Fibroblast of pulmonary artery (primary cell): Measurements from ENCODE around the gene ZFAND3.

Source experiments
- DNase-seq: peaks from one replicate; pipeline ENCODE4 v3.0.0-alpha.2; 2010; ENCODE audit warnings: low read depth
- H3K4me3 ChIP-seq: replicated peaks from 2 replicates; pipeline ENCODE4 v1.5.1; 2011; ENCODE audit warnings: low read depth, mild to moderate bottlenecking, control low read depth, low read length, moderate library complexity
- TF ChIP-seq, protein P1 (sequence below): IDR thresholded peaks from 2 replicates; pipeline ENCODE4 v1.5.1; 2011; ENCODE audit warnings: mild to moderate bottlenecking, control low read depth, low read length, inconsistent platforms; ENCODE audit errors: missing control alignments

ZFAND3 gene

DNA sequence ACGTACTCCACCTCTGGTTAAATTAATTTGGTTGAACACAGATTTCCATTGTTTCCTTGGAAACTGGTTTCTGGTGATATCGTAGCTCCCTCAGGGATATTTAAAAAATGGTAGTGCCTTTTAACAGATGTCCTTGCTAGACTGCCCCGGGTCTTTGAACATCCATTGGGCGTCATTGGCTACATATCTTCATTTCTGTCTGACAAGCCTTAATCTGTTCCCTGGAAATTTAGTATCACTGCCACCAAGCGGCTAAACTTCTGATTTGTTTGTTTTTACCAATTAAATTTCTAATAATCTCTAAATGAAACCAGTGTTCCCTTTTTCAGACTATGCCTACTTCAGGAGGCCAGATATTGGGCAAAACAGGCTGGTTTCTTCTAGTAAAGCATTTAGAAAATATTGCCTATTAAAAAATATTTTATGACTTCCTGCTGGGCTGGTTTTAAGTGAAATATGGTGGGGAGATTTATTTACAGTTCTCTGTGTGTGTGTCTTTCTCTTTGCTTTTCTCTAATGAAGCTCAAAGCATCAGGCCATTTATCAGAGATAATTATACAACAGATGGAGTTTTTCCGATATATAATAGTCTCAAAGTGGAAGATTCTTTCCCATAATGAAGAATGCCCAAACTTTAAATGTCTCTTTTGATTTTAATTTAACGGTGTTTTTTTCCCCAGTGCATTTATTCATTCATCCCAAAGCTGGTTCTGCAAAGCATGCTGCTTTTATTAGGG lies 249.5 kb downstream of the ZFAND3 start:
- no peak overlapping the region for H3K4me3 ChIP-seq
- no peak for DNase-seq
- TF ChIP-seq, protein P1, sequence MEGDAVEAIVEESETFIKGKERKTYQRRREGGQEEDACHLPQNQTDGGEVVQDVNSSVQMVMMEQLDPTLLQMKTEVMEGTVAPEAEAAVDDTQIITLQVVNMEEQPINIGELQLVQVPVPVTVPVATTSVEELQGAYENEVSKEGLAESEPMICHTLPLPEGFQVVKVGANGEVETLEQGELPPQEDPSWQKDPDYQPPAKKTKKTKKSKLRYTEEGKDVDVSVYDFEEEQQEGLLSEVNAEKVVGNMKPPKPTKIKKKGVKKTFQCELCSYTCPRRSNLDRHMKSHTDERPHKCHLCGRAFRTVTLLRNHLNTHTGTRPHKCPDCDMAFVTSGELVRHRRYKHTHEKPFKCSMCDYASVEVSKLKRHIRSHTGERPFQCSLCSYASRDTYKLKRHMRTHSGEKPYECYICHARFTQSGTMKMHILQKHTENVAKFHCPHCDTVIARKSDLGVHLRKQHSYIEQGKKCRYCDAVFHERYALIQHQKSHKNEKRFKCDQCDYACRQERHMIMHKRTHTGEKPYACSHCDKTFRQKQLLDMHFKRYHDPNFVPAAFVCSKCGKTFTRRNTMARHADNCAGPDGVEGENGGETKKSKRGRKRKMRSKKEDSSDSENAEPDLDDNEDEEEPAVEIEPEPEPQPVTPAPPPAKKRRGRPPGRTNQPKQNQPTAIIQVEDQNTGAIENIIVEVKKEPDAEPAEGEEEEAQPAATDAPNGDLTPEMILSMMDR, result no peak

DNA sequence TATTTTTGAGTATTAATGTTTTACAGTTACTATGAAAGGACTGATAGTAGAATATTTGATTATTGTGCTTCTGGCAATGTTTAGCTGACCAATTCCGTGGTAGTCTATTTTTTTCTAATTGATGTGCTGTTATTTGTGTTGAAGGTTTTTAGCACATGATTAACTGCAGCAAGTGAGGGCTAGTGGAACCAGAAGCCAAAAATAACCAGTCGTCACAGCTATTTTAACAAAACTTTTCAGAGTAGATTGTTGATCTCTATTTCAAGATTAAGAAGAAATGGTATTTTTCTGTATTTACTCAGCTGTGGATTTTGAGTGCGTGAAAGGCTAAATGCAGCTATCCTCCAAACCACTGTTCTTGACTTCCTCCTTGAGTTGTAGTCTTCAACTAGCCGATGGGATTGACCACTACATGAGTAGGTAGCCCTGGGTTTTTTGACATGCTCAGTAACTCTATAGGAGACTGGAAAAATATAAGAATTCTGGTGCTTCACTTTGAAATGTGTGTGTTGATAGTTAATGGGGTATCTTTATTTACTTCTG lies 258.0 kb downstream of the ZFAND3 start:
- DNase-seq, result no peak
- no peak overlapping the region for H3K4me3 ChIP-seq
- TF ChIP-seq, protein P1, result no peak

DNA sequence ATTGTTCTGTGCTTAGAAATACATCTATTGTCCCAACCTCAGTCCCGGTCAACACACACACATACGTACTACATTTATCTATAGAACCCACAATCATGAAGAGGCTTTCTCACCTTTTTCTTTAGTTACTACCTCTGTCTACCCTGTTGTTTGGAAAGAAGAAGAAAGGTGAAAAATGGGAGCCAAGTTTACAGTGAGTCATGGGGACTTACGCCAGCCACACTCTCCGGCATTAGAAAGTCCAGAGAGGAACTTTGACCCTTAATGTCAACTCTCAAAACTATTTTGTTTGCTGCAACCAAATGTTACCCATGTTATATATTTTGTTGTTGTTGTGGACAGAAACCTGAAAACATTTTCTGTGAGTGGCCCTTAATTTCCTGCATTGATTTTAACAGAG lies 259.1 kb downstream of the ZFAND3 start:
- TF ChIP-seq, protein P1, result no peak
- DNase-seq, result no peak
- no peak overlapping the region for H3K4me3 ChIP-seq

DNA sequence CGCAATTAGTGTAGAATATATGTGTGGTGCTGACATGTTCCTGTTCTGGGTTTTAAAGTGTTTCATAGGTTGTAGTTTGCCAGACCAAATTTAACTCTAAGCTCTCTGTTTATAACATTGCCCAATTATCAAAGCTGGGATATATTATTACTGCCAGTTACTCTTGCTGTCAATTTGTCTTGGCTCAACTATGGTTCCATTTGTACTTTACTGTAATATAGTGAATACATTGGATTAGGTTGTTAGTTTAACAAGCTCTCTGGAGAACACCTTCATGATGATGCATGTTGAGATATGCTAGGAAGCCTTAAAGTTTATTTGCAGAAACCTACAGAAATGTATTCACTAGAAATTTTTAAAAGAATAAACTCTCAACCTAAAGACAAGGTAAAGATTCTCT lies 259.6 kb downstream of the ZFAND3 start:
- H3K4me3 ChIP-seq, result no peak overlapping the region
- TF ChIP-seq, protein P1, result no peak
- DNase-seq, result no peak

DNA sequence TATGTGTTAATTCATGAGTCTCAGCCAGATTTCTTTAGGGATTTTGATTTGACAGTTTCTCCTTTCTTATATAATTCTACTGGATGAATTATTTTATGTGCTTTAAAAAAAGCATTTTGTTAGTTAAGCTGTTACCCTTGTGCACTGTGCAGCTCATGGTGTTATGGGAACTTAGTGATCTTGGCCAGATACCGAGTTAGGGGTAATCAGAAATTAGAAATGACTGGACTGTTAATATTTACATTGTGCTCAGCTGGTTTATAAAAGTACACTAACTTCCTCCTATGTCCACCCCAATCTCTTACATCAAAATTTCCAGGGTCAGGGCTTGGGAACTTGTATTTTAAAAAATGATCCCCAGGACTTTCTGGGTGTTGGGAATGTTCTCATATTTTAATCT lies 260.0 kb downstream of the ZFAND3 start:
- TF ChIP-seq, protein P1, result no peak
- H3K4me3 ChIP-seq, result no peak overlapping the region
- no peak for DNase-seq

DNA sequence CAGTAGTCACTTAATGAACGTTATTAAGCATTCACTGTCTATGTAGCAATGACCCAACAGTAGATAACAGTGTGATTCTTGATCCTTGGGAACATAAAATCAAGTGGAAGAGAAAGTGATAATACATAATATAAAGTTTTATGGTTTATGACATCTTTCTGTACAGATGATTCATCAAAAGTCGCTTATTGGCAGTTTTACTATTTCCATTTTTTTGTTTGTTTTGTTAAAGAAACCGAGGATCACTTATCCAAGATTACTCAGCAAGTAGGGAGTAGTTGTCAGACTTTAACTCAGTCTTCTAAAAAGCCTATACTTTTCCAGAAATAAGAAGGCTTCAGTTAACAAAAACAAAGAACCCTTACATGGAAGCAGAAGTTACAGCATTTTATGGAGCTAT lies 260.8 kb downstream of the ZFAND3 start:
- DNase-seq, result no peak
- TF ChIP-seq, protein P1, result no peak
- H3K4me3 ChIP-seq, result no peak overlapping the region

DNA sequence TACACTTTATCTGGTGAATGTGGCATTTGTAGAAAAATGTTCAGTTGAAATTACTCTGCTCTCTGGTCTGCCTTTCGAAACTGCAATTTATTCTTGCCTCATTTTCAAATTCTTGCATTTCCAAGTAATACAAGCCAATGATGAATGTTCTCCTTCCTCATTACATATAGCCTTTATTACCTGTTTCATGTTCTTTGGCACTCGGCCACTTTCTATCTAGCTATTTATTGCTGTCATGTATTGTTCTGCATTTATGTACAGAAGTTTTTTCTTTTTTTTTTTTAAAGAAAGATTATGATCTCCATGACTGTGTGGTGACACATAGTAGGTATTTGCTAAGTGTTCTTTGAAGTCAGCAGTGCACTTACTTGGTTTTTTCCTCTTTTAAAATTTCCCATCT lies 261.4 kb downstream of the ZFAND3 start:
- TF ChIP-seq, protein P1, result no peak
- peak; percentile 39 for DNase-seq
- no peak overlapping the region for H3K4me3 ChIP-seq
